OCI-LY3 (cell line): Measurements from ENCODE around the gene ADISSP.

Experiments used
- H2AFZ ChIP-seq: fragments of 200-600, 300-600 bp; shearing (Covaris generic); 2 replicates; pipeline ENCODE4 v1.6.0; 2014; ENCODE audit warnings: antibody characterized with exemption, low read depth, low read length
- H3K27ac ChIP-seq: fragments of 200-600, 300-600 bp; sonication (generic); 2 replicates; pipeline ENCODE4 v1.5.1; 2014; ENCODE audit warnings: mild to moderate bottlenecking, low read length, moderate library complexity, mixed read lengths
- H3K27me3 ChIP-seq: fragments of 200-600, 300-600 bp; sonication (generic); 2 replicates; pipeline ENCODE4 v1.6.1; 2014; ENCODE audit warnings: low read depth, low read length, mixed read lengths
- H3K36me3 ChIP-seq: fragments of 200-600, 300-600 bp; sonication (generic); replicated peaks from 2 replicates; pipeline ENCODE3; 2014; ENCODE audit warnings: low read depth, low read length, mixed read lengths
- H3K4me1 ChIP-seq: fragments of 300-600, 200-600 bp; sonication (generic); 2 replicates; pipeline ENCODE4 v1.6.1; 2014; ENCODE audit warnings: low read length, mixed read lengths
- H3K4me2 ChIP-seq: fragments of 200-600, 300-600 bp; sonication (generic); 2 replicates; pipeline ENCODE4 v1.6.1; 2014; ENCODE audit warnings: low read length, mixed read lengths
- H3K4me3 ChIP-seq: fragments of 300-600, 200-600 bp; sonication (generic); 2 replicates; pipeline ENCODE4 v1.5.1; 2014; ENCODE audit warnings: antibody characterized with exemption, mild to moderate bottlenecking, low read length, moderate library complexity
- H3K79me2 ChIP-seq: fragments of 300-600, 200-600 bp; shearing (Covaris generic); 2 replicates; pipeline ENCODE4 v1.6.1; 2014; ENCODE audit warnings: mild to moderate bottlenecking, low read length, mixed read lengths
- H3K9ac ChIP-seq: fragments of 300-600, 200-600 bp; shearing (Covaris generic); 2 replicates; pipeline ENCODE4 v1.6.0; 2014; ENCODE audit warnings: mild to moderate bottlenecking, low read length, moderate library complexity
- H3K9me3 ChIP-seq: fragments of 200-600, 300-600 bp; shearing (Covaris generic); 2 replicates; pipeline ENCODE4 v1.6.1; 2014; ENCODE audit warnings: low read length, mixed read lengths; ENCODE audit not compliant: insufficient read depth
- H4K20me1 ChIP-seq: fragments of 200-600, 300-600 bp; sonication (generic); 2 replicates; pipeline ENCODE4 v1.6.1; 2016; ENCODE audit warnings: low read length, mixed read lengths; ENCODE audit not compliant: insufficient read depth
- CTCF ChIP-seq: fragments of 200-600, 300-600 bp; sonication (generic); IDR thresholded peaks from 2 replicates; pipeline ENCODE4 v1.5.1; 2014; ENCODE audit warnings: antibody characterized with exemption, low read length, low read depth
- EZH2phosphoT487 ChIP-seq: fragments of 200-600 bp; shearing (Covaris generic); IDR thresholded peaks from 2 replicates; pipeline ENCODE4 v1.6.1; 2018; ENCODE audit warnings: antibody characterized with exemption, mixed run types, low read depth

Gene ADISSP

GRCh38 chr20:3721912-3722311 is 45.6 kb downstream of the ADISSP start:
- H4K20me1 ChIP-seq: no peaks in the 10 kb centered on the region
- no peak overlapping the region for H3K27ac ChIP-seq
- no peaks in the 10 kb centered on the region for H3K4me1 ChIP-seq
- H2AFZ ChIP-seq: no peak overlapping the region
- no peaks in the 10 kb centered on the region for H3K9me3 ChIP-seq
- no peak for TF ChIP-seq CTCF
- no peak for TF ChIP-seq EZH2phosphoT487
- no peaks in the 10 kb centered on the region for H3K79me2 ChIP-seq
- no peak overlapping the region for H3K4me3 ChIP-seq
- no peak overlapping the region for H3K4me2 ChIP-seq
- no peaks in the 10 kb centered on the region for H3K36me3 ChIP-seq
- peaks cover 20% of the 10 kb centered on the region for H3K27me3 ChIP-seq
- no peak overlapping the region for H3K9ac ChIP-seq

GRCh38 chr20:3720626-3721025 is 46.9 kb downstream of the ADISSP start:
- Histone ChIP-seq H3K9me3 (no peaks in the 10 kb centered on the region), H3K4me3 (no peak overlapping the region), H3K4me1 (no peaks in the 10 kb centered on the region), H3K4me2 (no peak overlapping the region), H4K20me1 (no peaks in the 10 kb centered on the region), H3K27ac (no peak overlapping the region), H3K9ac (no peak overlapping the region), H3K27me3 (peaks cover 20% of the 10 kb centered on the region), H3K79me2 (no peaks in the 10 kb centered on the region), H2AFZ (no peak overlapping the region), H3K36me3 (no peaks in the 10 kb centered on the region)
- no peak for TF ChIP-seq CTCF

- H3K4me1 ChIP-seq: no peaks in the 10 kb centered on the region
- H3K79me2 ChIP-seq: no peaks in the 10 kb centered on the region
- no peak overlapping the region for H3K4me3 ChIP-seq
- H4K20me1 ChIP-seq: no peaks in the 10 kb centered on the region
- no peak overlapping the region for H2AFZ ChIP-seq
- no peaks in the 10 kb centered on the region for H3K36me3 ChIP-seq
- H3K27ac ChIP-seq: no peak overlapping the region
- H3K9ac ChIP-seq: no peak overlapping the region
- TF ChIP-seq EZH2phosphoT487 (no peak), CTCF (no peak)
- H3K27me3 ChIP-seq: peaks cover 20% of the 10 kb centered on the region
- H3K9me3 ChIP-seq: no peaks in the 10 kb centered on the region
- H3K4me2 ChIP-seq: no peak overlapping the region
These were observed 47.5 kb downstream of the ADISSP start for GRCh38 chr20:3720068-3720467.

- no peaks in the 10 kb centered on the region for H4K20me1 ChIP-seq
- H3K4me3 ChIP-seq: no peak overlapping the region
- no peak overlapping the region for H3K4me2 ChIP-seq
These were observed 48.5 kb downstream of the ADISSP start for GRCh38 chr20:3719046-3719445.

More at GRCh38 chr20:3719046-3719445, 48.5 kb downstream of the ADISSP start:
- no peak for TF ChIP-seq CTCF
- no peak for TF ChIP-seq EZH2phosphoT487
- no peak overlapping the region for H3K9ac ChIP-seq
- H3K79me2 ChIP-seq: no peaks in the 10 kb centered on the region
- no peaks in the 10 kb centered on the region for H3K36me3 ChIP-seq
- no peaks in the 10 kb centered on the region for H3K9me3 ChIP-seq
- H2AFZ ChIP-seq: no peak overlapping the region
- H3K27ac ChIP-seq: no peak overlapping the region
- H3K27me3 ChIP-seq: peaks cover 20% of the 10 kb centered on the region
- H3K4me1 ChIP-seq: peaks cover 2% of the 10 kb centered on the region; the same call in 1 of the 2 replicates
